T-helper 22 cell (primary cell): ENCODE results near the gene BTF3.
A peak's percentile ranks its signal among the peaks of the same experiment; 100 is the strongest.
"Not testable (repeated sequence)": the region's sequence is repeated elsewhere in the genome, so short reads cannot be mapped to it uniquely, and the experiment has no call there.

Experiments
- DNase-seq: peaks from one replicate; pipeline ENCODE4 v3.0.0-alpha.2; 2020; ENCODE audit warnings: low read depth

BTF3 gene

DNA sequence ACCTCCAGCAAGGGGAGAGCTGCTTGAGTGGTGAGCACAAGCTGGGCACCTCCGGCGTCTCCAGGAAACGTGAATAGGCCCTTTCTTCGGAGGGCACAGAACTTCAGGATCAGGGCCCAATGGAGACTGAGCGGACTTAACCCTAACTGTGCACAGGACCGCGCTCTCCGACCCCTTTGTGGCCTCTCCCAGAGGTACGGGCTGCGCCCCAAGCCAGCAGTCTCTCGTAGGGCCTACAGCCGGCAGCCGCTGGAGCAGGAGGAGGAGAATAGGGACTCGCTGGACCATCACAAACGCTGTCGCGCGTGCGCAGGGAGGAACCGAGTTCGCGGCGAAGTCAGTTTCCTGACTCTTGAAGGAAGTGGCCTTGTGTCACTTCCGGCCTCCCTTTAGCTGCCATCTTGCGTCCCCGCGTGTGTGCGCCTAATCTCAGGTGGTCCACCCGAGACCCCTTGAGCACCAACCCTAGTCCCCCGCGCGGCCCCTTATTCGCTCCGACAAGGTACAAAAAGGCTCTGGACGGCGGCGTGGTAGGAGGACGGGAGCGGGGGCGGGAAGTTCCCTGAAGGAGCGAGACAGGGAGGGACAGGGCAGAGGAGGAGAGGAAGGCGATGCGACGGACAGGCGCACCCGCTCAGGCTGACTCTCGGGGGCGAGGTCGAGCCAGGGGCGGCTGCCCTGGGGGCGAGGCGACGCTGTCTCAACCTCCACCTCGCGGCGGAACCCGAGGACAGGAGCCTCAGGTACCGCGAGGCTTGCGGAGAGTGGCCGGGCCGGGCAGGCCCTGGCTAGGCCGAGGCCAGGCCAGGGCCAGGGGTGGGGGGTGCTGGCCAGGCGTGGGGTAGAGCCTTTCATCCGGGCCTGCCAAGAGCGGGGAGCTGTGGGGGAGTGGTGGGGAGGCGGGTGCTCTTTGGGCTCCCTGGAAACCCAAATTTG is at the start of gene BTF3:
Gene BTF3 (plus strand): TSS at position 386 of the 936 bp plus-strand sequence. CDS start 226 bp downstream, at position 612.
- peak; percentile 87 for DNase-seq

DNA sequence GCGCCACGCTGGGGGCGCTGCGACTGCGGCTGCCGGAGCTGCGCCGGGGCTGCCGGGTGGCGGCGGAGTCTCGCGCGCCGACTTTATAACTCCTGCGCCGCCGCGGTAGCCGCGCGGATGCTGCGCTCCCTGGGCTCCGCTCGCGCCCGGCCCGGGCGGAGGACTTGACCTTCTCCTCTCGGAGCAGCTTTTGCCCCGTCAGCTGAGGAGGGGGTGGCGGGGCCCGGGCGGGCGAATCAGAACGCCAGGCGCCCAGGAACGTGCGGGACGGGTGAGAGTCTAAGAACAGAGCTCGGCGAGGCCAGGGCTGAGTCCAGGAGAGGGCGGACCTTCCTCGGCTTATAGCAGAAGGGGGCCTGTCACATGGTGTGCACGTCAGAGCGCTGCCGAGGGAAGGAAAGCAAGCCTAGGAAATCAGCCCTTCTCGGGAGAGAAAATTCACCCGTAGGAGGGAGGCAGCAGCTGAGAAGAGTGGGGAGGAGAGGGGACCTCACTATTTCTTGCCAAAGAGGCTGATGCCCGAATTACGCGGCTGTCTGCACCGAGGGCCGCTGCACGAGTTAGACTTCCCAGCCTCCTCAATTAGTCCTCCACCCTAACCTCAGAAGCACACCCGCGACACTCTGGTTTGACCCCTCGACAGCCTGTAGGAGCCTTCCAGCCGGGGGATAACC is 49.6 kb upstream of the BTF3 start, which contains the start of gene FOXD1:
Gene FOXD1 (minus strand): TSS at position 315 of the 674 bp plus-strand sequence. CDS start 415 bp downstream, outside the sequence.
- DNase-seq, result no peak

DNA sequence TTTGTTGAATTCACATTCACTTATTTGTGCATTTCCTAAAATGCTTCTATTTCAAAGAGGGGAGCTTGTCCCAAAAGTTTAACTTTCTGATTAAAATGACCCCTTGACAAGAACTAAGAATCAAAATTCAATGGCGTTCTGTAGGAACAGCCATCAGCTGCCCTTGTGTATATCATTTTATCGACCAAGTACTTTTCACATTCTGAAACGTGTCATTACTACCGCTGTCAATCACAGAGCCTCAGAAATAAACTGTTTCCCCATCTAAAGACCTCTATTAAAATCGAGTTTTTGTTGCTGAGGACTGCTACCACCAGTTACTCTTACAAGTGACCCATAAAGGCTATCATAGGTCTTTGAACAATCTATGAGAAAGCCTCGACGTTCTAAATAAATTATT is 48.1 kb upstream of the BTF3 start:
- no peak for DNase-seq

DNA sequence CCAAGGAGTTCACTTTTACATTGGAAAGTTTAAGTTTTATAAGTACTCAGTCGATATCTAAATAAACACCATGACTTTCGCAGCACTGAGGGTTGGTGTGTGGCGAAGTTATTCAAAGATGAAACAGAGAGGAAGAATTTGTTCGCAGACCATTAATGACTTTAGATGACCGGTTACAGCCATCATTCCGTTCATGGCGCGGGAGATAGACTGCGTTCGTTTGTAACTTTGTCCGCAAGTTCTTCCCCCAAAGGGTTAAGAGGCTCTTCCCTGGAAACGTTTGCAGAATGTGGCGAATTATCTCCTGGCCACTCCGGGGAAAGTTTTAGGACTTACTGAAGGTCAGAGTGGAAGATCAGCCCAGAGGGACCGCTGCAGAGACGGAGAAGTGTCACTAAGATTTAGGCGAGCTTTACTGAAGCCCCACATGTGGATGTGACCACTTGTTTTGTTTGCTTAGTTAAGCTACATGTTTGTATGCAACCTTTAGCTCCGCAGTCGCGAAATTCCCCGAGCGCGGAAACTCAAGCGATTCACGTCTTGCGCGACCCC is 47.5 kb upstream of the BTF3 start:
- DNase-seq, result no peak

DNA sequence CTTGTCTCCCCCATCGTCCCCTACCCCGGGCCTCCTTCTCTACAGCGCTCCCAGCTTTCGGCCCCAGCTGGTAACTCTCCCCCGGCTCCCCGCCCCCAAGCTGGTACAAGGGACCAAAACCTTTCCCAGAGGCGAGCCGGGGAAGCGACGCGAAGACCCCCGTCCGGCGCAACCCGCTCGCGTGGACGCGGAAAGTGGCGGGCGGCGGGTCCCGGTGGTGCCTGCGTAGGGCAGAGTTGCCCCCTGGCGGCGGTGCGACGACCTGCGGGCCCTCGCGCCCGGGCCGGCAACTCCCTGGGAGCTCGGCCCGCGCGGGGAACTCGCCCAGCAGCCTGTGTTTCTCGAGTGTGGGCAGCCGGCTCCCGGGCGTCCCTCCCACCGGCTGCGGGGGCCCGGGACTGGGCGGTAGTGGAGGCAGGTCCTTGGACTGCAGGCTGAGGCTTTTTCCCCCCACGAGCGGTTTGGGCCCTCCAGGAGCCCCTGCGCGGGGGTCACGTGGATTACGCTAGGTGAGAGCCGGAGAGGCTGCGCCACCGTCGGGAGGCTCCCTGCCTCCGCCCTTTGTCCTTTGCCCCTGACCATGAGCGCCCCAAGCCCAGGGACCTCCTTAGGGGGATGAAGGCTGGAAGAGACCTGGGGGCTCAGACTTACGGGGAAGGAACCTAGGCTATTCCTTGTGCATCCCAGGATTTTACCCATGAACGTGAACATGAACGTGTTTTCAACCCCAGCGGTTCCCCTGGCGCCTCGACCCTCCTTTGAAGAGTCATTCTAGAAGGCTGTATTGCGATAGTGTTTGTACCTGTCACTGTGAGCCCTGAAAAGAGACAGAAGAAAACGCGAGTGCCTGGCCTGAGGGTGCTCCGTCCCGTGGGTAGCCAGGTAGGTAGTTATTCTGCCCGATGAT is 46.8 kb upstream of the BTF3 start:
- DNase-seq, result peak; percentile 42

DNA sequence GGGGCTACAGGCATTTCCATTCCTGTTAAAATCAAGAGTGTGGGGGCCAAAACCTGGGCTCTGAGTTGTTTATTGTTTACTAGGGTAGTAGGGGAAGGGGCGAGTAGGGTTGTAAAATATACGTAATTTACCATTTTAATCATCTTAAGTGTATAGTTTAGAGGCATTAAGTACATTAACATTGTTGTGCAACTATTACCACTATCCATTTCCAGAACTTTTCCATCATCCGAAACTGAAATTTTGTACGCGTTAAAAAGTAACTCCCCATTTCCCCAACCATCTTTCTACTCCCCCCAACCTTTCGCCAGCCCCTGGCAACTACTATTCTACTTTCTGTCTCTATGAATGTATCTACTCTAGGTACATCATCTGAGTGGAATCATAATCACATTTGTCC is 46.0 kb upstream of the BTF3 start:
- DNase-seq, result no peak

DNA sequence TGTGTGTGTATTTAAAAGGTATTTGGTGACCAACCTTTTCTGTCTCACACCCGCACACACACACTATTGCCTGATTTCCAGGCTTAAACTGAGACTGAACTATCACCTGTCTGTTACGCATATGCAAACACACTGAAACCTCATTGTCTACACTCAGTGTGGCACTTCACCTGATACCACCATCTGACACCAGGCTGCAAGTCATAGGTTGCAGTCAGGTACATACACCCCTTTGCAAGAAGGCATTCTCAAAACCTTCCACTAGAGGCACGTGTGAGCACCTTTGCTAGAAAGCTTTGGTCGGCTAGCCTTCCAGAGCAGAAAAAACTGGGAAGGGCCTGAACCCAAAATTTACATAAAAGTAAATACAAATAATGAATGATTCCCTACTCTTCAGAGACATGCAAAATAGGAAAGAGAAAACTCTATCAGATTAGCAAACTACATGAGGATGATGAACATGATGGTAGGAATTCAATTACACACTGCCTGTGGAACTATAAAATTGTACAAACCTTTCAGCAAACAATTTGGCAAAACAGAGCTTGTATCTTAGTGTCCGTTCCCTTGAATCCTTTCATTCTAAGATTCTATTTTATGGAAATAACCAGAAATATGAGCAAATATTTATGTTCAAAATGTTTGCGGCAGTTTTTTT is 43.7 kb upstream of the BTF3 start:
- no peak for DNase-seq

DNA sequence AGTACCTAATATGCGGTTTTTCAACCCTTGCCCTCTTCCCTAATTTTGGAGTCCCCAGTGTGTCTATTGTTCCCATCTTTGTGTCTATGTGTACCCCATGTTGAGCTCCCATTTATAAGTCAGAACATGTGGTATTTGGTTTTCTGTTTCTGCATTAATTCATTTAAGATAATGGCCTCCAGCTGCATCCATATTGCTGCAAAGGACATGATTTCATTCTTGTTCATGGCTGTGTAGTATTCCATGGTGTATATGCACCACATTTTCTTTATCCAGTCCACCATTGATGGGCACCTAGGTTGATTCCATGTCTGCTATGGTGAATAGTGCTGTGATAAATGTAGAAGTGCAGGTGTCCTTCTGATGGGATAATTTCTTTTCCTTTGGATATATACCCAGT is 41.8 kb upstream of the BTF3 start:
- DNase-seq, result not testable (repeated sequence)

DNA sequence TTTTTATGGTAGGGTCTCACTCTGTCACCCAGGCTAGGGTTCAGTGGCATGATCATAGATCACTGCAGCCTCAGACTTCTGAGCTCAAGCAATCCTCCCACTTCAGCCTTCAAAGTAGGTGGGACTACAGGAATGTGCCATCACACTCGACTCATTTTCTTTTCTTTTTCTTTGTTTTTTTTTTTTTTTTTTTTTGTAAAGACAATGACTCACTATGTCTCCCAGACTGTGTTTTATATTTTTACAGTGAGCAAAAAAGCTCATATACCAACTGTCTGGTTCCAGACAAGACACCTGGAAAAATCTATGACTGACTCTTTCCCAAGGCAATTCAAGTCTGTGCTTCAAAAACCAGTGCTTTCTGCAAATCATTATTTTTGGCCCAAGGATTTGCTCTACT is 38.9 kb upstream of the BTF3 start:
- no peak for DNase-seq

DNA sequence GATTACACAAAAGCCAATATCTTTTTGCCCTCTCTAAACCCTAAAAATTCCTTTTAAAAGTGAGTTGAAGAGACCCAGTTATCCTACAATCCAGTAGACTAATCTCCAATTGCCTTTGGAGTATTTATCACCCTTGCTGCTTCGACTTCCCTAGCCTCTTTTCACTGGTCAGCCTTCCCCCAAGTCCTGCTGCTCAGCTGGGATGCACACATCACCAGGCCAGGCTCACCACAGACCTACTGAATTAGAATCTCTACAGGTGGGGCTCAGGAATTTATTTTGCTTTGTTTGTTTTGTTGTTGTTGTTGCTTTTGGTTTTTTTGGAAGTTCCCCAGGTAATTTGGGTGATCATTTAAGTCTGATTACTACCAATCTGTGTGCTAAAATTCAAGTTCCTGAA is 38.1 kb upstream of the BTF3 start:
- DNase-seq, result no peak

DNA sequence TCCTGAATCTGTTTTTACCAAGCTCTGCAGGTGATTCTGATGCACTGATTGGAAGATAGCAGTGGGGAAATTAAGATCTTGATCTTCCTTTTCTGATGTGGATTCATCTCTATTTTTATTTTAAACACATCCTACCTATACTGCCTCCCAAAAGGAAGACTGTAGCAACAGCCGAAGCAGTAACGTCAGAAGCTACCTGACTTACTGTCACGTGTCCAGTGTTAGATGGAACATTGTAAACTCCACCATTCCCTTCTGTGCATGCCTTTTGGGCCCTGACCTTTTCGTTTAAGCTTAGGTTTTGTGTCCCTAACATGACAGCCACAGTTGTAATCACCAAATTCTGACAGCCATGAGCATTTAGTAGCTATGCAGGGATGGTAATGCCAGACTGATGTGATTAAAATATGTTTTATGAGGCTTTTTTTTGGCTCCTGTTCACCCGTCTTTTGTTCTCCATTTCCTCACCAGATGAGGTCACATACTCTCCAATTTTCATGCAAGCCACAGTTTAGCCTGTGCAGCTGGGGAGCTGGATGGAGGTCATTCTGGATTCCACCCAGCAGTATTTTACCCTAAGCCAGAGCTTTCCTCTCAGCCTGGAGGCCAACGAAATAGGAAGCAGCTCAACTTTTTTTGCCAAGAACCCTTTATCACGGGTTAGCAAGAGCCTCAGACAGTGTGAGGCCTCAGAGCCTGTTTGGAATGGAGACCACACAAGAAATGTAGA is 34.1 kb upstream of the BTF3 start:
- DNase-seq, result no peak

DNA sequence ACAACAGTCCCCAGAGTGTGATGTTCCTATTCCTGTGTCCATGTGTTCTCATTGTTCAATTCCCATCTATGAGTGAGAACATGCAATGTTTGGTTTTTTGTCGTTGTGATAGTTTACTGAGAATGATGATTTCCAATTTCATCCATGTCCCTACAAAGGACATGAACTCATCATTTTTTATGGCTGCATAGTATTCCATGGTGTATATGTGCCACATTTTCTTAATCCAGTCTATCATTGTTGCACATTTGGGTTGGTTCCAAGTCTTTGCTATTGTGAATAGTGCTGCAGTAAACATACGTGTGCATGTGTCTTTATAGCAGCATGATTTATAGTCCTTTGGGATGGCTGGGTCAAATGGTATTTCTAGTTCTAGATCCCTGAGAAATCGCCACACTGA is 29.6 kb upstream of the BTF3 start:
- not testable (repeated sequence) for DNase-seq

DNA sequence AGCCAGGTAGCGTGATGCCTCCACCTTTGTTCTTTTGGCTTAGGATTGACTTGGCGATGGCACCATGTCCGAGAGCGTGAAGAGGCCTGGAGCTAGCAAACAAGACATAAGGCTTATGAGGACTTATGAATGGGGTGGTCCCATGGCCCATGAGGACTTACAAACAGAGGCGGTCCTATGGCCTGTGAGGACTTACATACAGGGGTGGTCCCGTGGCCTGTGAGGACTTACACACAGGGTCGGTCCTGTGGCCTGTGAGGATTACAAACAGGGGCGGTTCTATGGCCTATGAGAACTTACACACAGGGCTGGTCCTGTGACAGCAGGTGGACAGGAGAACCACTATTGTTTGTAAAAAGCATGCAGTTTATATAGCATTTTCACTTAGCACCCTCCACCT is 28.4 kb upstream of the BTF3 start:
- DNase-seq, result no peak

DNA sequence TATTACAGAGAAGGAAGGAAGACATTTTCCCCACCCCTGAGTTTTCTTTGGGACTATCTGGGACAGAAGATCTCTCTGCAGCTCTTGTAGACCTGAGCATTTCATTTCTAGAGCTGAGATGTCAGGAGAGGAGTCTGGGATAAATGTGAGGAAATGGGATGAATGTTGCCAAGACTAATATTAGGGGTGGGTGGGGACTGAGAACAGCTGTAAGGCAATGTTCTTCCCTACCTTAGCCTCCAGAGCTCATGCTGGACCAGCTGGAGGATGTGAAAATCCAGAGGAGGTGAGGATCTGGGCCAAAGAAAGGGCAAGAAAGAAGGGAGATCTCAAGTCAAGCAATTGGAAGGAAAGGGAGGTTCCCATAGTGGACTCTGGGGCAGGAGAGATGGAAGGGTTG is 26.6 kb upstream of the BTF3 start:
- DNase-seq, result no peak

DNA sequence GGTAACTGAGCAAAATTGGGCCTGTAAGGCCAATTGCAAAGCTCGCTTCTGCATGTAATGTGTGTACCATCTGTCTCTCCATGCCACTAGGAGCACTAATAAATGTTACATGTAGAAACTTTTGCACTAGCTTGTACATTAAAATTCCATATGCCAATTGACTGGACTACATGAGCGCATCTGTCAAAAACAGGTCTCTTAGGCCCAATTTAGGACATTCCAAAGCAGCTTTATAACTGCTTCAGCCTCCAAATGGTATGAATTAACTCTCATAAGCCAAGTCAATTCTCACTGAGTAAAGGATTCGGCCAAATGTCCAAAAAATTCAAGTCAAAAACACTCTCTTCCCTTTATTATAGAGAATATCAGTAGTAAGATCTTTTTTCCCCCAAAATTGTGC is 26.1 kb upstream of the BTF3 start:
- DNase-seq, result no peak

DNA sequence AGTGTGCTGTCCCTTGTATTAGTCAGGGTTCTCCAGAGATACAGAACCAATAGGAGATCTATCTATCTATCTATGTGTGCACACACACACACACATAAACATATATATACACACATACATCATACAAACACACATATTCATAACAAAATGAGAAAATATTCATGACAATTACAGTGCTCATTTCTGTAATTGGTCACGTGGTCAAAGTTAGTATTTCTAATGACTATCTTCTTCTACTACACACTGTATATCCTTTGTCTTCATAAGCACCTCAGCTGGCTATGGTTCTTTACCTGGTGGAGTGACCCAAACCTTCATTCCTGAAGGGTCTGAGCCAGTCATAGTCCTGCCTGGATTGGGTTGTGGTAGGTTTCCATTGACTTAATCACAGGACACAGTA is 17.7 kb upstream of the BTF3 start:
- no peak for DNase-seq

DNA sequence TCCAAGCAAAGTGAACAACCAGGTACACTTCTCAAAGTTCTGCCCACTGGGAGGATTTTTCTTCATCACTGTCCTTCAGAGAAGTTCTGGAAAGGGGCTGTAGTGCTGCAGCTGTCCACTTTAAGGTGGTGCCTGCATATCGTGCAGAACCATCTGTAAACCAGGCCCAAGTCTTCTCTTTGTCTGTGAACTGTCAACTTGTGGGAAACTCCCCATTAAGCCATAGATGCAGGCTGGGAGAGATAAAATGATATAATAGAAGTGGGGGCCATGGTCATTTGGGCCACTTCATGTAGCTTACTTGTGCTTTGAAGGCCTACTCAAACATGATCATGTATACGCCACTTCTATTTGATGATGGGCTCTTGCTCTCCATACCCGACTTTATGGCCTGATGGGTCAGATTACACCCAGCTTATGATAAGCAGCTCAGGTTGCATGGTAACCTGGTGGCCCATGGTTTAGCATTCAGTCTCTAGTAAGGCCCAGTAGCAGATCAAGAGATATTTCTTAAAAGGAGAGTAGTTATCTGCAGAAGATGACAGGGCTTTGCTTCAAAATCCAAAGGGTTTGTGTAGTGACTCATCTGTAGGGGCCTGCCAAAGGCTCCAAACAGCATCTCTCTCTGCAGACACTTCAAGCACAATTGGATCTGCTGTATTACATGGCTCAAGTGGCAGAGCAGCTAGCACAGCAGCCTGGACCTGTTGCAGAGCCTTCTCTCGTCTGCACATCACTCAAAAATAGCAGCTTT is 15.7 kb upstream of the BTF3 start:
- DNase-seq, result no peak

DNA sequence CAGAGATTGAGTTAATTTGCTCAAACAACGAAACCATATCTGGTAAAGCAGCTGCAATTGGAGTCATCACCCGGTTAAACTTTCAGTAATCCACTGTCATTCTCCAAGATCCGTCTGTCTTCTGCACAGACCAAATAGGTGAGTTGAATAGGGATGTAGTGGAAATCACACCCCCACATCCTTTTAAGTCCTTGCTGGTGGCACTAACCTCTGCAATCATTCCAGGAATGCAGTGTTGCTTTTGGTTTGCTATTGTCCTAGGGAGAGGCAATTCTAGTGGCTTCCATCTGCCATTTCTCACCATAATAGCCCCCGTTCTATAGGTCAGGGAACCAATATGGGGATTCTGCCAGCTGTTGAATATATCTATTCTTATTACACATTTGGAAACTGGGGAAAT is 14.6 kb upstream of the BTF3 start:
- DNase-seq, result no peak

DNA sequence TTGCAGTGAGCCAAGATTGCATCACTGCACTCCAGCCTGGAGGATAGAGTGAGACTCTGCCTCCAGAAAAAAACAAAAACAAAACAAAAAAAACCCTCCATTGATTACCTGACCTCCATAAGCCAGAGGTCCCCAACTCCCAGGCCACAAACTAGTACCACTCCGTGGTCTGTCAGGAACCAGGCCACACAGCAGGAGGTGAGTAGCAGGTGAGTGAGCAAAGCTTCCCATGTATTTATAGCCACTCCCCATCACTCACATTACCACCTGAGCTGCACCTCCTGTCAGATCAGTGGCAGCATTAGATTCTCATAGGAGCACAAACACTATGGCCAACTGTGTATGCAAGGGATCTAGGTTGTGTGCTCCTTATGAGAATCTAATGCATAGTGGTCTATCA is 13.7 kb upstream of the BTF3 start:
- DNase-seq, result no peak

DNA sequence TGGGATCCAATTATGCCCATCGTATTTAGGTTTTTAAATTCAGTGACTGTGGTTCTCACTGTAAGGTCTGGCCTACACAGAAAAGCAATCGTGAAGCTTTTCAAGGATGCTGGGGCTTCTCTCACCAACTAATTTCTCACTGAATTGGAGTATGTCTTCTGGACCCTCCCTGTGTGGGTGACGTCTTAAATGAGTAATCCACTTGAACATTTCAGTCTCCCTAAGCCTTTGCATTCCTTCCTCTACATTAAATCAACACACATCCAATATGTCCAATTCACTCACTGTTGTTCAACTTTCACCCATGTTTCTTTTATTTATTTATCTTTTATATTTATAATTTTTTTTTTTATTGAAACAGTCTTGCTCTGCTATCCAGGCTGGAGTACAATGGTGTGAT is 12.5 kb upstream of the BTF3 start:
- no peak for DNase-seq
